Hematopoietic multipotent progenitor cell treated with erythropoietin and hydrocortisone succinate and interleukin-3 and kit ligand, for 17 days (in vitro differentiated cells): ENCODE results near the gene BCOR.

Experiments used
- DNase-seq: peaks from one replicate; pipeline ENCODE4 v3.0.0-alpha.2; 2015; ENCODE audit warnings: low spot score

BCOR gene

GRCh38 chrX:40097504-40098263 is at the start of gene BCOR:
TSS of gene BCOR (minus strand) at chrX:40097958. CDS start at chrX:40077929, 20,029 bp downstream.
- DNase-seq: peak; percentile 75

DNA sequence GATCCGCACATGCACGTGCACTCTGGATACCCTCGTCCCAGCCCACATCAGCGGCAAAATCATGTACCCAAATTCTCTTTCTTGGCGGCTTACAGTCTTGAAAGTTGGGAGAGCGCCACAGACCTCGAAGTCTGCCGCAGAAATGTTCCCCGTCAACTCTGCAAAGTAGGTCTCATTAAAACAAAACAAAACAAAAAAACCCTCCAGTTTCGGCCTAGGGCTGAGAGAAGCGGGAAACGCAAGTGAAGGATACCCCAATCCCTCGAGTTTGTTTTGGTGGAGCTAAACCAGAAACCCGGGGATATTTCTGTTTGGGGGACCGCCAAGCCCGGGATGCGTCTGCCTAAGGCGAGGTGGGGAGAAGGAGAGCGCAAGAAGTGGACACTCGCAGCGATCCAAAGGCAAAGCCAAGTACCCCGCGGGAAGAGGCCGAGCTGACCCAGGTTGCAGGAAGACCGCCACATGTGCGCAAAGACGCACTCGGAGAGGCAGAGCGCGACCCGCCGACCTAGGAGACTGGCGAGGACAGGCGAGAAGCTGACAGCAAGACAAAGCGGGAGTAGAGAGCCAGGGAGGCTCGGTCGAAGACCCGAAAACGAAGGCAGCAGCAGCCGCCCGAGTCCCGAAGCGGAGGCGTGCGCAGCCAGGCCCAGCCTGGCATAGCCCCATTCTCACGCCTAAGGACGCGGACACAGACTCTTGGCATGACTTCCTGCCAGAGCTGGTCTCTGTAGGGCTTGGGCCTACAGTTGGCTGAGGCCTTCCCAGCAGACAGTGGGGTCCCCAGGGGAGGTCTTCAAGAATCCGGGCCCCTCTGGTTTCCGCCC is 49.6 kb upstream of the BCOR start:
- DNase-seq: no peak

DNA sequence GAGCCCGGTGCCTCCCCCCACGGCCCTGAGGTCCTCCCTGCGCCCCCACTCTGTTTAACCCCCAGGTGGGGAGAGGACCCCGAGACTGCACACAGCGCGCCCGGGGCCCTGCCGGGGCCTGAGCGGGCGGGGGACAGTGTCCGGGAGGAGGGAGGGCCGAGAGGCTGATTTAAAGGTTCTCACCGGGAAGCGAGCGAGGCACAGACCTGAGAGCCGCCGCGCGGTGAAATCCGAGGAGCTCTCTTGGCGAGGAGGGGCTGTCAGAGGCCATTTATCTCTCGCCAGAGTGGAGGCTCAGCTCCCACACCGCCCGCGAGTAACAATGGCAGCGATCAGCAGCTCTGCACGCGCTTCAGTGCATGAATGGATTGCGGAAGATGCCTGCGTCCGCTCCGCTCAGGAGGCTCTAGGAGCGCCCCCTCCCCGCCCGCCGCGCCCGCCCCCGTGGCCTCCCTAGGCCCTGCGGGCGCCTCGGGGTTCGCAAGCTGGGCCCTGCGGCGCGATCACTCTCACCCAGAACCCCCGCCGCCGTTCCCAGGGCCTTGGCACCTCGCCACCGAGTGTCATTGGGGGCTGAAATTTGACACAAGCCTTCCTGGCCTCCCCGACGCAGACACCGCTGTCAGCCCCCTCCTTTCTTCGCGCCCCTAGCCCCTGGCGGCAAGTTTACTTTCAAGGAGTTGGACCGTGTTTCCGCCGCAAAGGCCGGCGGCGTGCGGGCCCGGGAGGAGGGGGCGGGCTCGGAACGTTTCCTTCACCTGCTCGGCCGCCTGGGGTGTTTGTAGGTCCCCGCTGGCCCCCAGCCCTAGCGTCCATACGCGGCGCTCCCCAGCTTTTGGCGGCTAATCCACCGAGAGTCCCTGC is 48.7 kb upstream of the BCOR start:
- no peak for DNase-seq

DNA sequence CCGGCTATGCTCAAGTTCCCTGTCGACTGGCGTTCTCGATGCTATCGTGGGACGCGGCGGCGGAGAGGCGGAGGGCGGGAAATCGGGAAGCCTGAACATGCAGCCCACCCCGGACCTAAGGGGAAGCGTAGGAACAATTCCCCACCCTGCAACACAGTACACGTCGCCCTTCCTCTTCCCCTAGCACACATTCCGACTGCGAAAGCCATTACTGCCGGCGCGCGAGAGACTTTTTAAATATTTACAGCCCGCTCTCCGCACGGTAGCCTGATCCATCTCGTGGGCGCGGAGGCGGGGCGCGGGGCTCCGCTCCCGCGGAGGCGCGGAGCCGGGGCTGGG is 48.1 kb upstream of the BCOR start:
- DNase-seq: no peak

- DNase-seq: no peak
Measured at GRCh38 chrX:40145001-40145922, 47.5 kb upstream of the BCOR start.

GRCh38 chrX:40144576-40144975 is 46.8 kb upstream of the BCOR start:
- no peak for DNase-seq

GRCh38 chrX:40143987-40144386 is 46.2 kb upstream of the BCOR start:
- no peak for DNase-seq

- no peak for DNase-seq
Measured at GRCh38 chrX:40143001-40143400, 45.2 kb upstream of the BCOR start.

DNA sequence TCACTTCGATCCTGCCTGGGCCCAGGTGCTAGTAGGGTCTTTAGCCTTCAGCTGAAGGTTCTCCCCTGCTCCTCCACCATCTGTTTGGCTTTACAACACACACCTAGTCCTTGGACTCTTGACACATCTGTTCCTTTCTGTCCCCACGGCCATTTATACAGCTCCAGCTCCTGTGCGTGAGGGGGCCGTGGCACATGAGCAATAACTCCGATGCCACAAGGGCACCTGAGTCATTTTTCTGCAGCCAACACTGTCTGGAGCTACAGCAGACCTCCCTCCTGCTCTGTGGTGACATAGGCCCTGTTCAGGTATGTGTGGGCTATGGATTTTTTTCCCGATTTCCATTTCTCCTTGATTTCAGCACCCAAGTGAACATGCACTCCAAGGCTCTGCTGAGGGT is 44.7 kb upstream of the BCOR start:
- DNase-seq: no peak

DNA sequence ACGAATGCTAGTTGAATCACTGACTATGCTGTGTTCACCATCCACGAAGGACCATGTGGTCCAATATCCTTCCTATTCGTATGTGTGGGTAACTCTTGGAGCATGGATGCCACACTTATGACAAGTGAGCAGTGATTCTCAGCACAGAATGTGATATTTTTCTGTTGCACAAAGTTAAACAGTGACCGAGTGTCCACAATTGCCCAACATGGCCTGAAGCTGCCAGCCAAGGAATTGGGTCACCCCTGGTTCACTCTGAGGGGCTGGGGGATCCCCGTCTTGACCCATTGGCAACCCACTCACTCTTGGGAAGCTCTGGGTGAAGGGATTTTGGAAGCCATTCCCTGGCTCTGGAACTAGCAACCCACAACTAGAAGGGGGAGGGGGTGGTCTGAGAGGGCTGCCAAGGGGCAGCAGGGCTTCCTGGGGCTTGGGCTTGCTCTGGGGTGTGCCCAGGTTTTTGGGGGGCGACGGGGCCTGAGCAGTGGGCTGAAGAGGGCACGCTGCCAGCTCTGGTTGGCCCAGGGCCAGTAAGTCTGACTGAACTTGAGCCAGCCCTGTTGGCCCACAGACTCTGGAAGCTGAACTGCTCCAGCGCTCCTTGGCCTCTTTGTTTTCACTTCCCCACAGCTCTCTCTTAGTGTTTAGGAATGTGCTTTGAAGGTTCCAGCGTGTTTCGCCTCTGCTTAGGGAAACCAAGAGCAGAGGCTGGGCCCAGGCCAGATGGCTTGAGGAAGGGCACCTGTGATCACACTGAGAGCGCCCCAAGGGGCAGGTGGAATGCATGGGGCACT is 43.1 kb upstream of the BCOR start:
- DNase-seq: no peak

- peak; percentile 82 for DNase-seq
Measured at GRCh38 chrX:40132751-40133150, 35.0 kb upstream of the BCOR start.

- DNase-seq: no peak
Measured at GRCh38 chrX:40131654-40132337, 34.0 kb upstream of the BCOR start.

DNA sequence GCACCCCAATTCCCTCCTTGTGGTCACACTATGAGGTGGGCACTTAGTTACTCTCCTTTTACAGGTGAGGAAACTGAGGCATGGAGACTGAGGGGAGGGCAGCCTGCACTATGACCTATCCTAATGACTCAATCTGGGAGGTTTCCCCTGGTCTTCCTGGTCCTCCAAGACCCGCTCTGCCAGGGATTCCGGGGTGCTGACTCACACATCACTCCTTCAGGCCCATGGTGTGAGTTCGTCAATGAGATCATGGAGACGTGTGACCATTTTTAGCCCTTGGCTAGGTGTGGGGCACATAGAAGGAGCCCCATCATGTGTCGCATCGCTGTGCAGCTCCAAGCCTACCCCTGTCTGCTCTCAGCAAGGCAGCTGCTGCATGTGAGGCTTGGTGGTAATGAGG is 32.4 kb upstream of the BCOR start:
- no peak for DNase-seq

- no peak for DNase-seq
Measured at GRCh38 chrX:40127052-40127451, 29.3 kb upstream of the BCOR start.

DNA sequence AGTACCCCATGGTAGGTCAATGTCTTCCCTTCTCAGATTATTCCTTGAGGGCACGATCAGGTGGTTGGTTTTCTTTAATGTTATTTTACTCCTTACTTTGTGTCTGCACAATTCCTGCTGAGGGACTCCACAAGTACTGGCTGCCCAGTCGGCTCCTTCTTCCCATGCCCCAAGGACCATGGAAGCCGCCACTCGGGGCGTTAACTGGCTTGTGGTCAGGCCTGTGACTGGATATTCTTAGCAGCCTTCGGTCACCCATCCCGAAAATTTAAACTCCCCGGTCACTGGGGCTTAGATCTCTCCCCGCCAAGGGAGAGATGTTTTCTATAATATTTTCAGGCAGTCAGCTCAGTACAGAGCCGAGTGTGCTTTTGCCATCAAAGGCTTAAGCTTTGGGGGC is 24.7 kb upstream of the BCOR start:
- no peak for DNase-seq

- DNase-seq: no peak
Measured at GRCh38 chrX:40121618-40122017, 23.9 kb upstream of the BCOR start.

DNA sequence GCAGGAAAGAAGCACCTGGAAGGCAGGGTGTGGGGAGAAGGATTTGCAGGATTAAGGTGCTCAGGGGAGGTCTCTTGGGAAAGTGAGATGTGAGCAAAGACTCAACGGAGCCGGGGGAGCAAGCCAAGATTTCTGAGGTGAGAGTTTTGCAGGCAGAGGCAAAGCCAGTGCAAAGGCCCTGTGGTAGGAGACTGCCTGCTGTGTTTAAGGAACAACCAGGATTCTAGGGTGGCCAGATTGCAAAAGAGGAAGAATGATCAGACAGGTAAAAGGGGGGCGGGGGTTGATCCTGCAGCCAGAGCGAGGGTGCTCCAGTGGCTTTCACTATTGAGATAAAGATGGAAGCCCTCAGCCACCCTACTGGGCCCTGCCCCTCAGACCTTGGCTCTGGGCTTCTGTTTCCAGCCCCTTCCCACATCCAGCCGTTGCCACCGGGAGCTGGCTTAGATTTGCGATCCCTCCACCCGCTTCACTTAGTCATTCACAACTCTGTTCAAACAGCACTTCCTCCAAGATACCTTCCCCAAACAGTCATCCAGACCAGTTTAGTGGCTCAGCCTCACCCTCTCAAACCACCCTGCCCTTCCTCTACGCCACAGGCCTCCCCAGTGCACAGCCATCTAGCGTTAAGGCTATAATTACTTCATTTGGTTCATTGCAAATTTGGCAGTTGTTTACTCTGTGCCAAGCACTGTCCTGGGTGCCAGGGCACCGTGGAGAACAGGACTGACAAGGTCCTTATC is 23.3 kb upstream of the BCOR start:
- no peak for DNase-seq

- DNase-seq: peak; percentile 45
Measured at GRCh38 chrX:40117715-40118285, 20.0 kb upstream of the BCOR start.

DNA sequence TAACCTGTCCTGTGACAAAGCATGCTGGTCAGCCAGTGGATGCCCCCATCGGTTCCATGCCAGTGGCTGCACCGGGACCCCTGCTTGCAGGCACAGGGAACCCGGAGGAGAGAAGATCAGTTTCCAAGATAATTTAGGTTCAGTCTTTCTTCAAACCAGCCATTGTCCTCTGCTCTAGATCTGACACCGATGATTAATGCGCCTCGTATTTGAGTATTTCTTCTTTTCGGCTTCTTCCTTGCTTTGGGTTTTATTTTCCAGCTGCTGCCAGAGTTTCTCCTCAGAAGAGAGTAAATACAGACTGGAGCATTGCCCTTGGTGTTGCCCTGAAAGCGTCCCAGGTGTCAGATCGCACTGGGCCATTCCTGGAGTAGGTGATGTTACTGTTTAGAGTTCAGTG is 19.2 kb upstream of the BCOR start:
- DNase-seq: no peak
